GM04503 (cell line): ENCODE results near the gene COL19A1.
"Not testable (repeated sequence)": the region's sequence is repeated elsewhere in the genome, so short reads cannot be mapped to it uniquely, and the experiment has no call there.

Experiments
- DNase-seq: peaks from one replicate; pipeline ENCODE4 v3.0.0-alpha.2; 2012; ENCODE audit warnings: low read depth

COL19A1 gene

GRCh38 chr6:69965974-69966373, 99.6 kb downstream of the COL19A1 start:
- DNase-seq: not testable (repeated sequence)

DNA sequence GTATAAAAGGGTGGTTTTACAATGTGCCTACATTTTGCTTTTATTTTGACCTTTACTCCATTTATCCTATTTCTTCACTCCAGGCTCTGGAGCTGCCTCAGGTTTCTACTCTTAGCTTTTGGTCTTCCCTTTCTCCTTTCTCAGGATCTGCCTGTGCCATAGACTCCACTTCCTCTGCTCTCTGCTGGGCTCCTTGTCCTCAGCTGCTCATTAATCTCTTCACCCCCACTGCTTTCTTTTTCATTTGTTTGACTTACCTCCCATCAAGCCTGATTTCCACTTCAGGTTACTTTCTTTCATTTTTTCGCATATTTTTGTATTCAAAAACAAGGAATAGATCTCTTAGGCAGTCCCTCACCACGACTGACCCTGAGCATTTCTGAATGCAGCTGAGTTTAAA, 106.8 kb downstream of the COL19A1 start:
- no peak for DNase-seq

- DNase-seq: no peak
These were observed 107.4 kb downstream of the COL19A1 start for GRCh38 chr6:69973763-69974162.

DNA sequence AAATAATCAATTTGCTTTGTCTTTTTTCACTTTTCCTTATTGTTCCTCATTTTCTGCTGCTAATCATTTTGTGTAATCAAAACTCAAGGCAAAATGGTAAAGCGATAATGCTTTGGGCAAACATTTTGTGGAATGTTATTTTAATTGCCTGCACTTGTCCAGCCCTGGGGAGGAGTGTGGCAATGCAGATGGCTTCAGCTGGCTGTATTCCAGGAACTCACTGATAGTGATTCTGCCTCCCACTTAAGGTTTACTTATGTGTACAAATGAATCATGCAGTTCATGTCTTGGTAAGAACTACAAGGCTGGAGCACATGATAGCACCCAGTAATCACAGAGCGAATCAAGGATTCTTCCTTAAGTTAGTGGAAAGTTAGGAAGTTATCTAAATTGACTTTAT, 107.8 kb downstream of the COL19A1 start:
- DNase-seq: no peak

- no peak for DNase-seq
These were observed 110.3 kb downstream of the COL19A1 start for GRCh38 chr6:69976591-69977090.

DNA sequence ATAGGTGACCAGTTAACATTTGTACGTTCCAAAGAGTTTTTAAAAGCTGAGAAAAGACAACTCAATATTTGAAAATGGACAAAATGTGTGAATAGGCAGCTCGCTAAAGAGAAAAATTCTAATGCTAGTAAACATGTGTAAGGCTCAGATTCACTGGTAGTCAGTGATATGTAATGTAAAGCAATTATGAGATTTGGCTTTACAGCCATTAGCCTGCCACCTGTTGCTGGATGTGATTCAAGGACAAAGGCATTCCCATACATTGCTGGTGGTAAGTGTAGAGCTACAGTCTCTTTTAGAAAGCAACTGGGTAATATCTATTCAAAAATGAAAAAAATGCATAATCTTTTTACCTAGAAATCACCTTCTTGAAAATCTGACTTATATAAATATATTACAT, 114.3 kb downstream of the COL19A1 start:
- no peak for DNase-seq

GRCh38 chr6:69984506-69984905, 118.2 kb downstream of the COL19A1 start:
- no peak for DNase-seq

DNA sequence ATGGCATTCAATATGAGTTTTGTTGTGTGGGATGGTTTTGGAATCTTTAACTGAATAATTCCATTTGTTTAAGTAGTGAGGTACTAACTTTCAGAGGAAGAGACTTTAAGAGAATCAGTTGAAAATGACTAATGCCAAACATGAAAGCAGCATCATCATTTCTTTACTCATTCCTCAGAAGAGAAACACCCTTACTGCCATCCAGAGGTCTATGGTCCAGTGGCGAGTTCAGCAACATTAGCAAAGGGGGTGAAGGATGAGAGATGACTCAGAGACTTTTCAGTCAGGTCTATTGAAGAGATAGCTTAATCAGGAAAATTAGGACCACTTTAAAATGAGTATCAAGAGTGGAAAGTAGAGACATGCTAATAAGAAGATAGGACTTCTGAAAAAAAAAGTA, 118.8 kb downstream of the COL19A1 start:
- DNase-seq: no peak

DNA sequence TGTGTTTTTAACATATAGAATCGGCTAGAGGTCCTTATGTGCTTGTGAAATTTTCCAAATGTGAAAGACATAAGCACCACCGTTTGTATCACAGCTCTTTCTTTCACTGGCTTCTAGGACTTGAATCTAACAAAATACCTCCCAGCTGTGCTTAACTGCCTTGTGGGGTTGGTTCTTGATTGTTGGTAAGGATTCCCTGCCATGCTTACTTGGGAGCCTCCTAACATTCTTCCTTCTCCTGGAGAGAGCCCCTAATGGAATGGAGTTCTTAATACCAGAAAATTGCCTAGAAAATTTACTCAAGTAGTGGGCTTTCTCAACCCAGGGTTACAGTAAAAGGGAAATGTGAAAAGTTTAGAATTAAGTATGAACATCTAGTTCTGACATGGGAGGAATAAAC, 121.2 kb downstream of the COL19A1 start:
- DNase-seq: no peak

- DNase-seq: no peak
These were observed 122.2 kb downstream of the COL19A1 start for GRCh38 chr6:69988458-69989126.

- DNase-seq: no peak
These were observed 127.9 kb downstream of the COL19A1 start for GRCh38 chr6:69994251-69994650.

DNA sequence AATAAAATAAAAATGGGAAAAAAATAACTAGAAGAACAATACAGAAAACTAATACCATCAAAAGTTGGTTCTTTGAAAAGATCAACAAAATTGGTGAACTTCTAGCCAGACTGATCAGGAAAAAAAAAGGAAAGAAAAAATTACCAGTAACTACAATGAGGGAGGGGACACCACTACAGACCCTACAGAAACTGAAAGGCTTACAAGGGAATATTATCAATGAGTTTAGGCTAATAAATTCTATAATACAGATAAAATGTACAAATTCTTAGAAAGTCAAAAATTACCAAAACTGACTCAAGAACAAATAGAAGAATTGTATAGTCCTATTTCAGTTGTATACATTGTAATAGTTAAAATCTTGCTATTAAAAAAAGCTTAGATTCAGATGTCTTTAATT, 141.8 kb downstream of the COL19A1 start:
- DNase-seq: no peak

- DNase-seq: not testable (repeated sequence)
These were observed 144.0 kb downstream of the COL19A1 start for GRCh38 chr6:70010339-70010738.

- not testable (repeated sequence) for DNase-seq
These were observed 156.8 kb downstream of the COL19A1 start for GRCh38 chr6:70023201-70023600.

DNA sequence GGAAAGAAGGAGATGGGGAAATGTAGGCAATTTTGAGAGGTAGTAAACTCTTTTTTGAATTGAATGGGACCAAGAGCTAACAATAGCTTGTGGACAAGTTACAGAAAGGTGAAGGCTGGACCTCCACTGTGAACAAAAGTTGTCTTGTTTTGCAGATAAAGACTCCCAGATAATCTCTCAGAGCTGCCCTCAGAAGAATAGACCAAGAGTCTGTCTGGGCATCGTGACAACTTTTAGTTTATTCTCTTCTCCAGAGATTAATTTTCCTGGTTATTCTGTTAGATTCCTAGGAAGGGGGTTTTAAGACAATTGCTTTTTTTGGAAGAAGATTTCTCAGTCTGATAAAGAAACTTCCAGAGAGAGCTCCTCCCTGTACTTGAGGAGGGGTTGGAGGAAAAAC, 161.9 kb downstream of the COL19A1 start:
- DNase-seq: no peak

DNA sequence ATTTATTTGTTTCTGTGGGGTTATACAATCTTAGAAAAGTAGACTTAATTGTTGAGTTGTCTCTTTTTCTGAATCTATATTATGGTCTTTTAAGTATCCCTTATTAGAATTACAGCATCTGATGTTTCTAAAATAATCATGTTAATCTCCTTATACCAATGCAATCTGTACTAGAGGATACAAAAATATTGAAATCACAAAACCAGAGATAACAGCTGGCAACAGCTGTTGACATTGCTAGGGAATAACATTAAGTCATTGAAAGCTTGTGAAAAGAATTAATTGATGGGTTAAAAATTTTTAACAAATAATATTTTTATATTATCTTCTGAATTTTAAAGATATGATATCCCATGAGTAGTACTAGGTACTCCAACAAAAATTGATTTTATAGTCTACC, 162.6 kb downstream of the COL19A1 start:
- no peak for DNase-seq

DNA sequence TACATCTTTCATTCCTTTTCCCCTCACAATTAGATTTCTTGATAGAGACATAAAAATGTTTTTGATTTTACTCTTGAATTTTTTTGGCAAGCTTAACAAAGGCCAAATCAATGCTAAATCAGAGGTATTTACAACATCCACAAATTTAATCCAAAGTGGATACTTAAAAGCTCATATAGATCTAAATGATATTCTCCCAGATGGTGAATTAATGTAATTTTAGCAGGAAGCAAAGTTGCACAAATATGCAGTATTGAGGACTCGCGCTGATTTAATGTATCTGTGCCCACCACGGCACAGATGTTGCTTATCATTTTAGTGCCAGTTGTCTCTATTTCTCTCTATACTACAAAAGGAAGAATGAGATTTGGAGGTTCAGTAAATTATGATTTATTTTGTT, 167.4 kb downstream of the COL19A1 start:
- no peak for DNase-seq

DNA sequence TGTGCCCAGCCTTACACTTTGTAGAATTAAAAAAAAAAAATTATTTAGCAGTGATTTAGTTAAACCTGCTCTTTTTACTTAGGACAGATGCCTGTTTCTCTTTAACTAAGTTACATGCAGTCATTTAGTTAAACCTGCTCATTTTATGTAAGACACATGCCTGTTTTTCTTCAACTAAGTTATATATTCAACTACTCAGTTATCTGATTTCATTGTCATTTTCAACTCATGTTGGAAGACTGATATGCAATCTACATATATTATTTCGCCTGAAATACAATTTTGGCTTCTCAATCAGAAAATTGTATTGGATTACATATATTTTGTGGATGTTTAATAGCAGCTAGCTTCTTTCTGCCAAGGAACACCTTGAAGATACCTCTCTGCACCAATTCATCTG, 171.1 kb downstream of the COL19A1 start:
- DNase-seq: no peak

DNA sequence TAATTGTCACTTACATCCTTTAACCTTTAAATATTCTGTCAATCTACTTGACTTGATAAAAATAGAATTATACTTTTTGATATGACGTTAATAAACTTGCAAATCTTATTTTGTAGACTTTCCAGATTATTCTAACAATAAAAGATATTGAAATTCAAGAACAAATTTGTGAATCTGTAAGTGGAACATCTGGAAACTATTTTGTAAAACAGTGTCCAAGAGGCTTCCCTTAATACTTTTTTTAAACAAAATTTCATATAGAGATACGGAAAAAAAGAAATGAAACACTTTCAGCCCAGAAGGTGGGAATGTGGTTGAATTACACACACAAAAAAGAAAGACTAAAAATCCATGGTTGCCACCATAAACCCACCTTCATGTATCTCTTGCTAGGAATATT, 174.4 kb downstream of the COL19A1 start:
- DNase-seq: no peak

DNA sequence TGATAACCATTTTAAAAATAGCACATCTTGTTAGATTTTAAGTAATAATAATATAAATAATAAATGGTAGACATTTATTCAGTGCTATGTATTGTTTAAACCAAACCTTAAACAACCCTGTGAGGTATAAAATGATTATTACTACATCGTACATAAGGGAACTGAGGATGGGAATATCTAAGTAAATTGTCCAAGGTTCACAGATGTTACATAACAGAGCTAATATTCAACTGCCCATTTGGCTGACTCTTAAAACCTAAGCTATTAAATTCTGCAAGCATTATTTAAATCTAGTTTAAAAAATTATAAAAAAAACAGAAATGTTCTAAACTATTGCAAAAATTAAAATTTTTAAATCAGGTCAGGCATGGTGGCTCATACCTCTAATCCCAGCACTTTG, 175.1 kb downstream of the COL19A1 start:
- DNase-seq: no peak

GRCh38 chr6:70045413-70045812, 179.1 kb downstream of the COL19A1 start:
- no peak for DNase-seq

- DNase-seq: no peak
These were observed 185.1 kb downstream of the COL19A1 start for GRCh38 chr6:70051197-70052124.

- DNase-seq: no peak
These were observed 192.8 kb downstream of the COL19A1 start for GRCh38 chr6:70059039-70059719.
